GM21529 (cell line): Measurements from ENCODE around the gene HNRNPUL1.

Source experiments
- ATAC-seq: cut with Tn5 transposase; IDR thresholded peaks from one replicate; pipeline ENCODE4 v1.9.1; 2021; ENCODE audit not compliant: unreplicated experiment

The HNRNPUL1 gene

DNA sequence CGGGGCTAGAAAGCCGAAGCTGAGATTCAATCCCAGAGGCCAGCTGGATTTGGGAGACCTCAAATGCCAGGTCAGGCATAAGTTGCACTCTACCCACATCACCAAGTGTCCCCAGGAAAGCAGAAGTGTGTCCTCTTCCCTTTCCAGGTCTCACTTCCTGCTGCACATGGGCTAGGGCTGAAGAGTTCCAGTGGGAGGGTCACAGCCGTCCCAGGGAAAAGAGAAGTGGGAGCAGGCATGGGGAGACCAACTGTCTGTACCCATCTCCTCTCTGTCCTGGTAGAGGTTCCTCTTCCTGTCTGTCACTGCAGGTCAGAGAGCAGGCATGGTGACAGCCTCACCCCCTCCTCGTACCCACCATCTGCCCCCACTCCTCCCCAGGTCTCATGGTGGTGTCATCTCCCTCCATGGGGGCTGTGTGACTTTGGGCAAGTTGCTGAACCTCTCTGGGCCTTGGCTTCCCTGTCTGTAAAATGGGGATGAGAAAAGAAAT is 30.4 kb upstream of the HNRNPUL1 start:
- no peak for ATAC-seq

DNA sequence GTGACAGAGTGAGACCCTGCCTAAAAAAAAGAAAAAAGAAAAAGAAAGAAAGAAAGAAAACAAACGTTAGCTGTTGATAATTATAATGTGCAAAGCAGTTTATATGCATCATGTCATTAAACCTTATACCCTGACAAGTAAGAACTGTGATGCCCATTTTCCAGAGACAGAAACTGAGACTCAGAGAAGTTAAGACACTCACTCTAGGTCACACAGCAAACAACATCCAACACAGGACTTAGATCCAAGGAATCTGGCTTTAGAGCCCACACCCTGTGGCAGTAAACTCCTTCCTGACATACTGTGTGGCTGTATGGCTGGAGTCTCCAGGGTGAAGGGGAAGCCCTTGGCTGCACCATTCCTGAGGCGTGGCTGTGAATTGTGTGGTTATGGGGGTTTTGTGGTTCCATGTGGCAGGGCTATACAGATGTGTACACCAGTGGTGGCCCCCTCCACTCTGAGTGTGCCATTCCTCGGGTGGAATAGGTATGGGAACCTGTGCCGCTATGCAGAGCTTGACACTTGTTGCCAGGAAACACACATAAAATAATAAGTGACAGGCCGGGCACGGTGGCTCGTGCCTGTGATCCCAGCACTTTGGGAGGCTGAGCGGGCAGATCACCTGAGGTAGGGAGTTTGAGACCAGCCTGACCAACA is 29.5 kb upstream of the HNRNPUL1 start:
- no peak for ATAC-seq

DNA sequence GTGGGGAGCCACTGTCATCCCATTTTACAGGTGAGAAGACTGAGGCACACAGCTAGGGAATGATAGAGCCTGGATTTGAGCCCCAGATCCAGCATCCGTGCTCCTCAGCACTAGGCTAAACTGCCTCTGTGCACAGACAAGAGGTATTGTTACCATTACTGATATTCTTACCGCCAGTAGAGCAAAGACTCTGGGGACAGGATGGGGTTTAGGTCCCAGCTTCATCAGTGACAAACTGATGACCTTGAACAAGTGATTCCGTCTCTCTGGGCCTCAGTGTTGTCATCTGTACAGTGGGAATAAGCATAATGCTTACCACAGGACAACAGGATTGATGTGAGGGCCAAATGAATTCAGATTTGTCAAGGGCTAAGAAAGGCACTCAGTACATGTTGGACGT is 28.7 kb upstream of the HNRNPUL1 start:
- no peak for ATAC-seq

DNA sequence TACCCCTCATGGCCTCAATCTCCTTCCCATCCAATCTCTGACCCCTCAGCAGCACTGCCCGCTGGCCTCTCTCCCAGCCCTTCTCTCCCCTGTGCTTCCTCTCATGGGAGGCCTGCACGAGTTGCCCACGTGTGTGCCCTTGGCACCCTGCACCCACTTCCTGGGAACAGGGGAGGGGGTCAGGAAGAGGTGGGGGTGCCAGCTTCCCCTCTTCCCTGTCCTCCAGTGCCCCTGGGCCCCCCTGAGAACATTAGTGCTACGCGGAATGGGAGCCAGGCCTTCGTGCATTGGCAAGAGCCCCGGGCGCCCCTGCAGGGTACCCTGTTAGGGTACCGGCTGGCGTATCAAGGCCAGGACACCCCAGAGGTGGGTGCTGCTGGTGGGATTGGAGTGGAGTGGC is 25.9 kb upstream of the HNRNPUL1 start:
- ATAC-seq: no peak

DNA sequence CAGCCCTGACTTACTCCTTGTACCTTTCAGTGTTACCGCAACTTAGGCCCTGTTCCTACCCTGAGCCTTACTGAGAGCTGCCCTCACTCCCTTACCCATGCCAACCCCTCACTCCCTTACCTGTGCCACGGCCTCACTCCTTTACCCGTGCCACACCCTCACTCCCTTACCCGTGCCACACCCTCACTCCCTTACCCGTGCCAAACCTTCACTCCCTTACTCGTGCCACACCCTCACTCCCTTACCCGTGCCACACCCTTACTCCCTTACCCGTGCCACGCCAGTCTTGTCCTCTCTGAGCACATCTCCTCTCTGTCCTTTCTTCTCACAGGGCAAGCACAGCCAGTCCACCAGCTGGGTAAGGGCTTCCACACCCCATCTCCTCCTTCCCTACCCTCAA is 24.8 kb upstream of the HNRNPUL1 start:
- ATAC-seq: no peak

DNA sequence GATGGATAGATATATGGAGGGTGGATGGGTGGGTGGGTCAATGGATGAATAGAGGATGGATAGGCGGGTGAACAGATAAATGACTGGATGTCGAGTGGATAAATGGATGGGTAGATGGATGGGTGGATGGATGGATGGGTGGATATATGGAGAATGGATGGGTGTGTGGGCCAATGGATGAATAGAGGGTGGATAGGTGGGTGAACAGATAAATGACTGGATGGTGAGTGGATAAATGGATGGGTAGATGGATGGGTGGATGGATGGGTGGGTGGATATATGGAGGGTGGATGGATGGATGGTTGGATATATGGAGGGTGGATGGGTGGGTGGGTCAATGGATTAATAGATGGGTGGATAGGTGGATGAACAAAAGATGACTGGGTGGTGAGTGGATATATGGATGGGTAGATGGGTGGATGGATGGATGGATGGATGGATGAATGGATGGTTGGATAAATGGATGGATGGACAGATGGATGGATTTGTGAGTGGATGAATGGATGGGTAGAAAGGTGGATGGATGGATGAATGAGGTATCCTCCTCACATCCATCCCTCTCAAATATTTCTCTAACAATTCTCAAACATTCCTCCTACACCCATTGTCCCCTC is 24.1 kb upstream of the HNRNPUL1 start:
- ATAC-seq: no peak

DNA sequence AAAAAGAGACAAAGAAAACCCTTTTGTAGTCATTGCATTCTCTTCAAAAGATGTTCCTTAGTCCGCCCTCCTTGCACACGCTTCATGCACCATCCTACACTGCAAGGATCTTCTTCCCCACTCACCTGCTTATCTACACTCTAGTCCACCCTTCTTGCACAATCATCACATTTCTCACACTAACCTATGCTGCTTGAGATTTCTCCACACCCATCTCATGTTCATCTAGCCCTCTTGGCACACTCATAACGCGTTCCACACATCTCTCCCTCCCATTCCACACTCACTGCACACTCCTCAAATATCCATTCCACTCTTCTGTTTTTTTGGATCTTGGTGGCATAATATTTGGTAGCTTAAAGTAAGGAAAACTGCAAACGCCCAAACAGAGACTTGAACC is 22.3 kb upstream of the HNRNPUL1 start:
- no peak for ATAC-seq

DNA sequence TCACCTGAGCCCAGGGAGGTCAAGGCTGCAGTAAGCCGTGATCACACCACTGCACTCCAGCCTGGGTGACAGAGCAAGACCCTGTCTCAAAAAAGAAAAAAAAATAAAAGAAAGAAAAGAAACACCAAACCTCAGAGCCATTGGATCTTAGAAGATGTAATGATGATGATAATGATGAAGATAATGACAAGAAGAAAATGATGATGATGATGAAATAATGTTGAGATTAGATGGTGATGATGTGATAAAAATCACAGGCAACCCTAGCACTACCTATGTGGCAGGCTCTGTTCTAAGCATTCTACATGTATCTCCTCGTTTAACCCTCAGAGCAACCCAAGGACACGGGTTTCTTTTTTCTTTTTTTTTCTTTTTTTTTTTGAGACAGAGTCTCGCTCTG is 20.1 kb upstream of the HNRNPUL1 start:
- ATAC-seq: no peak

DNA sequence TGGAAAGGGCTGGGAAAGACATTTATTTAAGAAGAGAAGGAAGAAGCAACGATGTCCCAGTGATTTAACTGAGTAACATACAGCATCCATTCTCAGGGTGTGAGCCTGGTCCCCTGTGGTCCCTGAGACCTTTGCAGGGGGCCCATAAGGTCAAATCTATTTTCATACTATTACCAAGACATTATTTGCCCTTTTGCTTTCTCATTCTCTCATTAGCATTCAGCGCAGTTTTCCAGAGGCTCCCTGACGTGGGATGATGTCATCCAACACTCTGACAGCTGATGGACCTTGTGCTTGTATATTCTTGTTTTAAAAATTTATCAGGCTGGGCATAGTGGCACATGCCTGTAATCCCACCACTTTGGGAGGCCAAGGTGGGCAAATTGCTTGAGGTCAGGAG is 18.3 kb upstream of the HNRNPUL1 start:
- no peak for ATAC-seq

DNA sequence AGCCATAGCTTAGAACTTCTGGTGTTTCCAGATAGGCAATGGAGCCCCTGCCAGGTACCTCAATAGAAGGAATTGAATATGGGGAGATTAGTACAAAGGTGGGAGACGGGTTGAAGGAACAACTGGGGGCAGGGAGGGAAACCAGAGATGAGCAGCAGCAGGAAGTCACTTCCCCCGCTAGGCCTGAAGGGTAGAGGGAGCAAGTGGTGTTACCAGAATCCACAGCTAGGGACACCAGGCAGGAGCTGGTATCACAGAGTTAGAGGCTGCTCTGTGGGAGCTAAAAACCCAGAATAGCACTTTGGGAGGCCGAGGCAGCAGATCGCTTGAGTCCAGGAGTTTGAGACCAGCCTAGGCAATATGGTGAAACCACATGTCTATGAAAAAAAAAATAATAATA is 15.3 kb upstream of the HNRNPUL1 start:
- no peak for ATAC-seq

DNA sequence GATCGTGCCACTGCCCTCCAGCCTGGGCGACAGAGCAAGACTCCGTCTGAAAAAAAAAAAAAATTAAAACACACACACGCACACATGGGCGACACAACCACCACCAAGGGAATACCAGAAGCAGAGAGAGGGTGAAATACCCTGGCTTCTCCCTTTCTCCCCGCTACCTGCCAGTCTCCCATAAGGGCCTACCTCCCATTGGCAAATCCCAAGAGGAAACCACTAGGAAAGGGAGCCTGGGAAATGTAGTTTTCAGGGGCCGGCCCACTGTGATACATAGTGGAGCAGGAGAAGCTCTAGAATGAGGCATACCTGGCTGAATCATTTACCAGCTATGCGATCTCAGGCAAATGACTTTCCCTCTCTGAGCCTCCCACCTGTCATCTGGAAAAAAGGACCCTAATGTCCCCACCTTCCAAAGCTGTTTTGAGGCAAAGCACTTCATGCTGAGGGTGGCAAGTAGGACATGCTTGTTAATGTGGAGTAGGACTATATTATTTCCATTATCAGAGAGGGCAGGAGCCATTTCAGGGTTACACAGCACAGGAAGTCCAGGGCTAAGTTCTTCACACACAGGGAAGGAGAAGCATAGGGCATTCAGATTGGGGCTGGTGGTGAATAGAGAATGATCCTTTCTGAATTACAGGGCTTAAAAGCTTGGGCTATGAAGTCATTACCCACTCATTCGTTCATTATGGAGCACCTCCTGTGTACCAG is 14.3 kb upstream of the HNRNPUL1 start:
- no peak for ATAC-seq

DNA sequence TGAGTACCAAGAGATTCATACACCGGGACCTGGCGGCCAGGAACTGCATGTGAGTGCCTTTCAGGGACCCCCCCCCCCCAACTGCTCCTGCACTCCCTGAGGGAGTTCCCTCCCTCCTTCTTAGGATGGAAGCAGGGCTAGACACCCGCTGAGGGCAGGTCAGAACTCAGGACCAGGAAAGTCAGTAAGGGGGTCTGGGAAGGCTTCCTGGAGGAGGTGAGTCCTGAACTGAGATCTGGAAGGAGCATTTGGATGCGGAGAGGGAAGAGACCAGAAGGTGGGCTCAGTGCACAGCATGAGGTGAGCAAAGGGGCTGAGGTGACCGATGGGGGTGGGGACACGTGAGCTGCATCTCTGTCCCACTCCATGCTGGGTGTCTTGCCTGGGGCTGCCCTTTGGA is 10.5 kb upstream of the HNRNPUL1 start:
- ATAC-seq: no peak

DNA sequence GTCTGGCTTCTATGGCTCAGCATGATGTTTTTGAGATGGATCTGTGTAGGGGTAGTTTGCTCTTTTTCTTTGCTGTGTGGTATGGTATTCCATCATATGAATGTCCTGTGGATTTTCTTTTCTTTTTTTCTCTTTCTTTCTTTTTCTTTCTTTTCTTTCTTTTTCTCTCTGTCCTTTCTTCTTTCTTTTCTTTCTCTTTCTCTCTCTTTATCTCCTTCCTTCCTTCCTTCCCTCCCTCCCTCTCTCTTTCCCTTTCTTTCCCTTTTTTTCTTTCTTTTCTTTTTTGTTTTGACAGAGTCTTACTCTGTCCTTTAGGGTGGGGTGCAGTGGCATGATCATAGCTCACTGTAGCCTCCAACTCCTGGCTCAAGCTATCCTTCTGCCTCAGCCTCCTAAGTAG is 9.0 kb upstream of the HNRNPUL1 start:
- ATAC-seq: no peak

DNA sequence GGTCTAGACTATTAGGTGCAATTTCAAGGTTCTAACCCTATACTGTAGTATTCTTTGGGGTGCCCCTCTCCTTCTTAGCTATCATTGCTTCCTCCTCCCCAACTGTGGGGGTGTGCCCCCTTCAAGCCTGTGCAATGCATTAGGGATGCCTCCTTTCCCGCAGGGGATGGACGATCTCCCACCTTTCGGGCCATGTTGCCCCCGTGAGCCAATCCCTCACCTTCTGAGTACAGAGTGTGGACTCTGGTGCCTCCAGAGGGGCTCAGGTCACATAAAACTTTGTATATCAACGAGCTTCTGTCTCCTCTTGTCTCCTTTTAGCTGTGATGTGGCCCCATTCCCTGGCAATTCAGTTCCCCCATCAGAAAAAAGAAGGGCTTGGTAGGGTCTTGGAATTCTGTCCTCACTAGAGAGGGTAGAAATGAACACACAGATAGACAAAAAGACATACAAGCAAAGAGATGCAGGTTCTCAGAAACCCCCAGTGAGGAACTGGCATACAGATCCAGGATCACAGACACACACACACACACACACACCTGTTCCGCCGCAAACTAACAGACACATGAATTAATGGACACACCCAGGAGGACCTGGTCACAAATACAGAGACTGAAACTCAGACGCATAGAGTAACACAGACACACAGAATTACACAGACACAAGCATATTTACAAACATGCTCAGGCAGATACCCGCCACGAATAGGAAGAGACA is 2.5 kb upstream of the HNRNPUL1 start:
- ATAC-seq: no peak

DNA sequence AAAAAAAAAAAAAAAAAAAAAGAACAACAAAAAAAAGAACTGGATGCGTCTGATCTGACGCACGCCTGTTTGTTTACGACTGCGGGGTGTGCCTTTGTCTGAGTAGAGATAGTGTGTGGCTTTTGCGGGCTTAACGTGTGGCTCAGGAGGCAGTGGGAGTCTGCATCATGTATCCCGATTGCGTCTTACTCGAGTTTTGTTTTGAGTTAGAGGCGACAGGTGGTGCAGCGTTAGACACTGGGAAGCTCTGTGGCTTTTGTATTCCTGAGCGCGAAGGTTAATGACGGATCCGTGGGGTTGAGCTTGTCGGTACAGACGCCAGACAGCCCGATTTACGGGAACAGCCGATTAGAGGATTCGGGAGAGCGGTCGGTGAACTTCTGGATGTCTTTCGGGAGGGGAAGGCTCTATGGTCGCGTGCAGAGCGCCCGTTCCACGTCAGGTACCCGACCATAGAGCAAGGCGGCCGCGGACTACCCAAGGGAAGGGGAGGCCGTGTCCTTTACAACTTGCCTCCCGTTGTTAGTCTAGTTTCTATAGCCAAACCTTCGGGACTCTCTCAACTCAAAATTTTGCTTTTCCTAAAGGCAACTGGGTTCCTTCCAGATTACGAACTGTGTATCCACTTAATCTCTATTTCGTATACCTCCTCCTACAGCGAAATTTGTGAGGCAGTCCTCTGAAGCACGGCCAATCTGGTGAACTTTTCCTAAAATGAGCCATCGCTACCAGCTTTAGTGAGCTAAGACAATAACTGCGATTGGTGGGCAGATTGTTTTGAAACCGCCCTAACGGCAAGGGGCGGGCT is 926 bp upstream of the HNRNPUL1 start:
- ATAC-seq: peak; percentile 7

DNA sequence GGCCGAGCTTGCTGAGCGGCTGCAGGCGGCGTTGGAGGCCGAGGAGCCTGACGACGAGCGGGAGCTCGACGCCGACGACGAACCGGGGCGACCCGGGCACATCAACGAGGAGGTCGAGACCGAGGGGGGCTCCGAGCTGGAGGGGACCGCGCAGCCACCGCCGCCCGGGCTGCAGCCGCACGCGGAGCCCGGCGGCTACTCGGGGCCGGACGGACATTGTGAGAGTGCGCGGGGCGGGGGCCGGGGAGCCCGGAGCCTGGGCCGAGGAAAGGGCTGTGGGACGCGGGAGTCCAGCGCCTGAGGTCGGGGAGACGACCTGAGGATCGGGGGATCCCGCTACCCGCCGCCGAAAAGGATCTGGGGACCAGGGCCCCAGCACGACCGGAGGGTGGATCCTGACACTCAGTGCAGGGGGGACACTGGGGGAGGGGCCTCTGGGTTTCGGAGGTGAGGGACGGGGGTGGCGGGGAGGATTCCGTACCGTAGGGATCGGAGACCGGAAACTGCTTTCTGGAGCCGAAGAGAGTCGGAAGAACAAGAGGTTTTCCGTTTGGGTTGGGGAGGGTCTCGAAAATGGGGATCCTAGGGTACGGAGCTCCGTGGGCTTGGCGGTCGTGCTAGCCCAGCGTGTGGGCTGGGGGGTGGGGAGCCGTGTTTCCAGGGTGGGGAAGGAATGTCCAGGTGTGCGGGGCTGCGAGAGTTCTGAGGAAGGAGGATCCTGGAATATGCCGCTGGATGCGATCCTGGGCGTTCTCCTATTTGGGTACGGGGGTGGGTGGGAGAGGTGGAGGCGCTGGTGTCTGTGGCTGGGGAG is 616 bp downstream of the HNRNPUL1 start:
- ATAC-seq: no peak

DNA sequence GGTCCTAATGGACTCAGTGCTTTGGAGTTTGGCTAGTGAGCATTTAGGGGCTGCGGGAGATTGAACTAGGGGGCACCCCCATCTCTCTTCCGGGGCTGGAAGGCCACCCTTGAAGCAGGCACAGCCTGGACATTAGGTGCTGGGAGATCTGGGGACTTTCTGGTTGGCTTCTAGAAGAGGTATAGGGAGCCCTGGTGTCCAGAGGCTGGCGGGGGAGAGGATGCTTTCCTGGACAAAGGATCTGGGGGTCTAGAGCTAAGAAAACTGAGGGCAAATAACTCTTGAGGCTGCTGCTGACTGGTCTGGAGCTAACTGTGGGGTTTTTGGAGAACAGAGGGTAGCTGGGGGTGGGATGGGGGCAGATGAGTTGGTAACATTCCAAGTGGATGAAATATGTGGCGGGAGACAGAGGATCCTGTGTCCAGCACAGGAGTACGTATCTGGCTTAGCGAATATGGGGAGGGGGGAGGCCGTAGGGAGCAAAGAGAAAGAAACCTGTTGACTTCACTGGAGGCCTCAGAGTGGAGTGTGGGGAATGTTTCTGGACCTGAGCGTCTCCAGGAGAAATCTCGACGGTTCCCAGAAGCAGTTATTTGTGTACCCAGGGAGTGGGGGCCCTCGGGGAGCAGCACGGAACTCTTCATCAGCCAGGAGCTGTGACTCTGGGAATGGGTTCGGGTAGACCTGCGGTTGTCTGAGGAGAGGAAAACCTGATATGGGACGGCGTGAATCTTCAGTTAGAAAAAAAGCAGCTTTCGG is 1.4 kb downstream of the HNRNPUL1 start:
- no peak for ATAC-seq

DNA sequence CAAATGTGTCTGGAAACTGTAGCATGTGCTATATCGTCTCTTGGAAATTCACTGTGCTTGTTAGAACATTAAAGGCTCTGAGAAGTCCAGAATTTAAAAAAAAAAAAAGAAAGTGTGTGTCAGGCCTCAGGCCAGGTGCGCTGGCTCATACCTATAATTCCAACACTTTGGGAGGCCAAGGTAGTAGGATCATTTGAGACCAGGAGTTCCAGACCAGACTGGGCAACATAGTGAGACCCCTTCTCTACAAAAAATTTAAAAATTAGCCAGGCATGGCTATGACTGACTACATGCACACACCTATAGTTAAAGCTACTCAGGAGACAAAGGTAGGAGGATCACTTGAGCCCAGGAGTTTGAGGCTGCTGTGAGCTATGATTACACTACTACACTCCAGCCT is 4.9 kb downstream of the HNRNPUL1 start:
- ATAC-seq: no peak

DNA sequence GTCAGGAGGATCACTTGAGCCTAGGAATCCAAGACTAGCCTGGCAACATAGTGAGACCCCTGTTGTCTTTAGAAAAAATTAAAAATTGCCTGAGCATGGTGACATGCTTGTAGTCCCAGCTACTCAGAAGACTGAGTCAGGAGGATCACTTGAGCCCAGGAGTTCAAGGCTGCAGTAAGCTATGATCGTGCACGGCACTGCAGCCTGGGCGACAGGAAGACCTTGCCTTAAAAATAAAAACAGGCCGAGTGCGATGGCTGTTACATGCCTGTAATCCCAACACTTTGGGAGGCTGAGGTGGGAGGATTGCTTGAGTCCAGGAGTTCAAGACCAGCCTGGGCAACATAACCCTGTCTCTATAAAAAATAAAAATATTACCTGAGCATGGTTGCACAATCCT is 5.4 kb downstream of the HNRNPUL1 start:
- no peak for ATAC-seq
